Left forelimb (tissue), 1 donor: ENCODE measurements around the gene LY6G6F.
"Not testable (repeated sequence)": the region's sequence is repeated elsewhere in the genome, so short reads cannot be mapped to it uniquely, and the experiment has no call there.

Experiments
- DNase-seq: peaks from one replicate; pipeline ENCODE4 v3.0.0-alpha.2; 2018; ENCODE audit warnings: low spot score

The LY6G6F gene

GRCh38 chr6:31702819-31703716, 3.6 kb upstream of the LY6G6F start, which contains the start of gene ABHD16A:
Gene ABHD16A (minus strand): TSS chr6:31703324. CDS start chr6:31703281, 43 bp downstream.
- DNase-seq: peak; percentile 99

GRCh38 chr6:31705931-31706330, 735 bp upstream of the LY6G6F start:
- no peak for DNase-seq

- DNase-seq: no peak
Observed at GRCh38 chr6:31707701-31708100, 1.0 kb downstream of the LY6G6F start.

GRCh38 chr6:31708224-31708623, 1.6 kb downstream of the LY6G6F start:
- DNase-seq: no peak

- not testable (repeated sequence) for DNase-seq
Observed at GRCh38 chr6:31709157-31709556, 2.5 kb downstream of the LY6G6F start.

- no peak for DNase-seq
Observed at GRCh38 chr6:31710523-31711219, 4.0 kb downstream of the LY6G6F start.

GRCh38 chr6:31711233-31711632, 4.6 kb downstream of the LY6G6F start:
- no peak for DNase-seq

GRCh38 chr6:31712296-31712695, 5.6 kb downstream of the LY6G6F start:
- no peak for DNase-seq

GRCh38 chr6:31713465-31713864, 6.8 kb downstream of the LY6G6F start:
- DNase-seq: no peak

- no peak for DNase-seq
Observed at GRCh38 chr6:31713991-31714684, 7.5 kb downstream of the LY6G6F start.

- no peak for DNase-seq
Observed at GRCh38 chr6:31715022-31715958, 8.6 kb downstream of the LY6G6F start, which contains the start of gene LY6G6D. Gene LY6G6D (plus strand): TSS chr6:31715348. CDS start chr6:31715356, 8 bp downstream.

- DNase-seq: peak; percentile 63
Observed at GRCh38 chr6:31717499-31718222, 11.0 kb downstream of the LY6G6F start.

GRCh38 chr6:31718265-31718664, 11.6 kb downstream of the LY6G6F start:
- no peak for DNase-seq

GRCh38 chr6:31719001-31719400, 12.3 kb downstream of the LY6G6F start:
- DNase-seq: no peak

GRCh38 chr6:31720196-31720770, 13.6 kb downstream of the LY6G6F start:
- DNase-seq: no peak

GRCh38 chr6:31721351-31722020, 14.8 kb downstream of the LY6G6F start, which contains the start of gene LY6G6C:
Gene LY6G6C (minus strand): TSS chr6:31721746. CDS start chr6:31721679, 67 bp downstream.
- DNase-seq: no peak

GRCh38 chr6:31722173-31722572, 15.5 kb downstream of the LY6G6F start:
- DNase-seq: no peak

- DNase-seq: no peak
Observed at GRCh38 chr6:31723245-31723979, 16.7 kb downstream of the LY6G6F start, which contains the start of gene MPIG6B. Gene MPIG6B (plus strand): TSS chr6:31723373. CDS start chr6:31723384, 11 bp downstream.
